ENCODE data around the gene GNAZ.

- TF ChIP-seq CTCF (IDR thresholded peaks at IDR 0.05) = no peak
- TF ChIP-seq POLR2AphosphoS5 (IDR thresholded peaks at IDR 0.05) = no peak
- no peak for TF ChIP-seq POLR2A (IDR thresholded peaks at IDR 0.05)
- no peak for TF ChIP-seq EP300 (IDR thresholded peaks at IDR 0.05)
These were observed 6.7 kb downstream of the GNAZ start for GRCh38 chr22:23076896-23077572.

All from gastroesophageal sphincter (tissue), 3 donors.